Caco-2 (cell line): ENCODE measurements around the gene RANBP10. TPM values are rescaled to one million over a fixed set of nuclear protein-coding genes. Genes with fewer than 3 reads are reported as not detected.

Experiments
- BruUV-seq: library from RNA; stranded (reverse); fragments of 400-500 nt; replicated peaks from 2 replicates; lab custom pipeline; 2021; lab: Mats Ljungman, UMichigan
- CTCF ChIA-PET: fragments of 300-600 bp; sonication (Branson Sonifier 250); formaldehyde crosslinking; loops from one replicate; lab custom pipeline; 2022; ENCODE audit warnings: antibody characterized with exemption; lab: Charles Lee
- POLR2A ChIA-PET: fragments of 300-600 bp; sonication (Branson Sonifier 250); formaldehyde crosslinking; loops from one replicate; lab custom pipeline; 2022; ENCODE audit warnings: antibody characterized with exemption; lab: Charles Lee
- DNase-seq, 2 experiments: peaks; one replicate each; pipeline versions ENCODE4 v3.0.0 to v3.0.0-alpha.2; 2020 to 2022
- H3K27me3 ChIP-seq: replicated peaks from 2 replicates; pipeline ENCODE4 v1.6.0; 2011; ENCODE audit warnings: low read length; ENCODE audit not compliant: control insufficient read depth, insufficient read depth
- H3K36me3 ChIP-seq: 2 replicates; pipeline ENCODE4 v1.5.1; 2011; ENCODE audit warnings: low read length; ENCODE audit not compliant: control insufficient read depth, insufficient read depth
- H3K4me1 ChIP-seq: fragments of 250-450 bp; sonication (Bioruptor Pico); 2 replicates; pipeline ENCODE4 v1.5.1; 2020; ENCODE audit warnings: mild to moderate bottlenecking
- H3K4me3 ChIP-seq: 2 replicates; pipeline ENCODE4 v1.5.1; 2011; ENCODE audit warnings: low read depth, mild to moderate bottlenecking, control low read depth, low read length
- H3K9me3 ChIP-seq: fragments of 250-450 bp; sonication (Bioruptor Pico); 2 replicates; pipeline ENCODE4 v1.5.1; 2020; ENCODE audit warnings: mild to moderate bottlenecking, moderate library complexity
- H3K27ac Mint-ChIP-seq: one replicate; pipeline ENCODE4 v1.8.0; 2022; ENCODE audit warnings: mixed read lengths; ENCODE audit not compliant: unreplicated experiment
- H3K27me3 Mint-ChIP-seq: one replicate; pipeline ENCODE4 v1.8.0; 2022; ENCODE audit warnings: mixed read lengths; ENCODE audit not compliant: insufficient read depth, unreplicated experiment
- H3K36me3 Mint-ChIP-seq: one replicate; pipeline ENCODE4 v1.8.0; 2022; ENCODE audit warnings: mild to moderate bottlenecking, mixed read lengths; ENCODE audit not compliant: insufficient read depth, unreplicated experiment
- H3K4me1 Mint-ChIP-seq: one replicate; pipeline ENCODE4 v1.8.0; 2022; ENCODE audit warnings: low read depth, mixed read lengths; ENCODE audit not compliant: unreplicated experiment
- H3K4me3 Mint-ChIP-seq: one replicate; pipeline ENCODE4 v1.8.0; 2022; ENCODE audit warnings: mild to moderate bottlenecking, moderate library complexity, mixed read lengths; ENCODE audit not compliant: unreplicated experiment
- H3K9me3 Mint-ChIP-seq: one replicate; pipeline ENCODE4 v1.8.0; 2022; ENCODE audit warnings: mixed read lengths; ENCODE audit not compliant: unreplicated experiment
- intact Hi-C: fragments of 100-400 bp; cut with micrococcal nuclease; formaldehyde crosslinking; loops from one replicate; pipeline ENCODE4 v1.10.0; 2022; ENCODE audit not compliant: unreplicated experiment
- total RNA-seq: library from RNA; stranded (reverse); gene quantifications from 2 replicates; pipeline ENCODE4 v1.2.3, GENCODE V29; 2022
- TF ChIP-seq, protein P1 (sequence below), 2 experiments: fragments of 200-600 bp in 1 of 2; IDR thresholded peaks; 1 replicate in 1 of 2; 2 replicates in 1 of 2; pipeline versions ENCODE4 v1.5.1 to v1.8.0; 2011 to 2022; ENCODE audit warnings: antibody characterized with exemption in 1 of 2, control low read depth in 1 of 2, inconsistent platforms in 1 of 2, low read depth in 1 of 2, low read length in 1 of 2, mild to moderate bottlenecking in 1 of 2, moderate library complexity in 1 of 2; ENCODE audit not compliant: insufficient read depth in 1 of 2, severe bottlenecking in 1 of 2, unreplicated experiment in 1 of 2

Gene RANBP10
- total RNA-seq, 1 experiment from 2014 or later, result 21.8 TPM

DNA sequence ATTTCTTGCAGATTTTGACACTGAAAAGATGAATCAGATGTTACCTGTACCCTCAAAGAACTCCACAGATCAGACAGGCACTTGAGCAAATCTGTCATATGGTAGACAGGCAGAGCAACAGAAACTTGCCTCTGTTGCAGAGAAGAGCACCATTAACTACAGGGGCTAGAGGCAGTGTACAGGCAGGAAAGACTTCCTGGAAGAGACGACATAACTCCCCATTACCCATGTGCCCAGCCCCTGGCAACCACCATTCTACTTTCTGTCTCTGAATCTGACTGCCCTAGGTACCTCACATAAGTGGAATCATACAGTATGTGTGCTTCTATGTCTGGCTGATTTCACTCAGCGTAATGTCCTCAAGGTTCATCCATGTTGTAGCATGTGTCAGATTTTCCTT, 102.7 kb downstream of the RANBP10 start:
- DNase-seq, result no peak
- Mint-ChIP-seq H3K27me3 (no peaks in the 10 kb centered on the region), H3K4me1 (peaks cover 3% of the 10 kb centered on the region), H3K27ac (no peak overlapping the region), H3K4me3 (no peak overlapping the region), H3K36me3 (peaks cover 4% of the 10 kb centered on the region), H3K9me3 (peaks cover 5% of the 10 kb centered on the region)
- POLR2A ChIA-PET, result no interaction called here
- Histone ChIP-seq H3K27me3 (no peaks in the 10 kb centered on the region), H3K36me3 (no peaks in the 10 kb centered on the region; the same call in 1 of the 2 replicates), H3K4me1 (peaks cover 3% of the 10 kb centered on the region), H3K4me3 (no peak overlapping the region), H3K9me3 (peaks cover 14% of the 10 kb centered on the region)
- intact Hi-C loops, result loop anchor here (2.0 kb wide), 1 partner anchor 13 kb away; no protein-coding TSS in a partner anchor
- TF ChIP-seq, protein P1, sequence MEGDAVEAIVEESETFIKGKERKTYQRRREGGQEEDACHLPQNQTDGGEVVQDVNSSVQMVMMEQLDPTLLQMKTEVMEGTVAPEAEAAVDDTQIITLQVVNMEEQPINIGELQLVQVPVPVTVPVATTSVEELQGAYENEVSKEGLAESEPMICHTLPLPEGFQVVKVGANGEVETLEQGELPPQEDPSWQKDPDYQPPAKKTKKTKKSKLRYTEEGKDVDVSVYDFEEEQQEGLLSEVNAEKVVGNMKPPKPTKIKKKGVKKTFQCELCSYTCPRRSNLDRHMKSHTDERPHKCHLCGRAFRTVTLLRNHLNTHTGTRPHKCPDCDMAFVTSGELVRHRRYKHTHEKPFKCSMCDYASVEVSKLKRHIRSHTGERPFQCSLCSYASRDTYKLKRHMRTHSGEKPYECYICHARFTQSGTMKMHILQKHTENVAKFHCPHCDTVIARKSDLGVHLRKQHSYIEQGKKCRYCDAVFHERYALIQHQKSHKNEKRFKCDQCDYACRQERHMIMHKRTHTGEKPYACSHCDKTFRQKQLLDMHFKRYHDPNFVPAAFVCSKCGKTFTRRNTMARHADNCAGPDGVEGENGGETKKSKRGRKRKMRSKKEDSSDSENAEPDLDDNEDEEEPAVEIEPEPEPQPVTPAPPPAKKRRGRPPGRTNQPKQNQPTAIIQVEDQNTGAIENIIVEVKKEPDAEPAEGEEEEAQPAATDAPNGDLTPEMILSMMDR (IDR thresholded peaks at IDR 0.05; ENCODE audit: insufficient read depth in 1 of 2, low read depth in 1 of 2, low read length in 1 of 2, severe bottlenecking in 1 of 2, unreplicated experiment in 1 of 2), result no peak
- CTCF ChIA-PET, result no interaction called here
- no TSS peak for BruUV-seq

DNA sequence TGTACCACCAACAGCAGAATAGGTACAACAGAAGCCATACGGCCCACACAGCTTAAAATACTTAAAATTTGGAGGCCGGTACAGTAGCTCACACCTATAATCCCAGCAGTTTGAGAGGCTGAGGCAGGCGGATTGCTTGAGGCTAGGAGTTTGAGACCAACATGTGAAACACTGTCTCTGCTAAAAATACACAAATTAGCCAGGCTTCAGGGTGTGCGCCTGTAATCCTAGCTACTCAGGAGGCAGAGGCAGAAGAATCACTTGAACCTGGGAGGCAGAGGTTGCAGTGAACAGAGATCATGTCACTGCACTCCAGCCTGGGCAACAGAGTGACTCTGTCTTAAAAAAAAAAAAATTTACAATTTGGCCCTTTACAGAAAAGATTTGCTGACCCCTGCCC, 104.2 kb downstream of the RANBP10 start:
- Histone ChIP-seq H3K27me3 (no peaks in the 10 kb centered on the region), H3K4me1 (peaks cover 18% of the 10 kb centered on the region), H3K36me3 (no peaks in the 10 kb centered on the region; the same call in 1 of the 2 replicates), H3K4me3 (no peak overlapping the region), H3K9me3 (peaks cover 14% of the 10 kb centered on the region)
- H3K9me3 Mint-ChIP-seq, result peaks cover 9% of the 10 kb centered on the region
- H3K4me3 Mint-ChIP-seq, result no peak overlapping the region
- no peaks in the 10 kb centered on the region for H3K27me3 Mint-ChIP-seq
- intact Hi-C loops, result loop anchor here (2.0 kb wide), 1 partner anchor 15 kb away; no protein-coding TSS in a partner anchor
- TF ChIP-seq, protein P1 (IDR thresholded peaks at IDR 0.05; ENCODE audit: insufficient read depth in 1 of 2, low read depth in 1 of 2, low read length in 1 of 2, severe bottlenecking in 1 of 2, unreplicated experiment in 1 of 2), result no peak
- peaks cover 11% of the 10 kb centered on the region for H3K36me3 Mint-ChIP-seq
- H3K27ac Mint-ChIP-seq, result no peak overlapping the region
- BruUV-seq, result no TSS peak
- ChIA-PET POLR2A (interaction anchor here (1.4 kb wide), 1 partner anchor 17 kb away, joined by 4 read pairs; the partner anchor contains the start of gene GFOD2), CTCF (no interaction called here)
- peaks cover 16% of the 10 kb centered on the region for H3K4me1 Mint-ChIP-seq
- no peak for DNase-seq

DNA sequence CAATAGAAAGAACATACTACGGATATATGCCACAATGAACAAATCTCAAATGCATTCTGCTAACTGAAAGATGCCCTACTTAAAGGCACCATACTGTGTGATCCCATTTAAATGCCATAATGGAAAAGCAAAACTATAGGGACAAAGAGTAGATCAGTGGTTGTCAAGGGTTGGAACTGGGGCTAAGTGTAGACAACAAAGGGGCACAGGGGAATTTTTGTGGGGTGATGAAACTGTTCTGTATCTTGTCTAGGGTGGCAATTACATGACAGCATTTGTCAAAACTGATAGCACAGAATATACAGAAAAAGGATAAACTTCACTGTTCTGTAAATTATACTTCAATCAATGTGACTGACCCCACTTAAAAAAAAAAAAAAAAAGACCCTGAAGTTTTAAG, 104.9 kb downstream of the RANBP10 start:
- H3K36me3 Mint-ChIP-seq, result peaks cover 11% of the 10 kb centered on the region
- no peaks in the 10 kb centered on the region for H3K27me3 Mint-ChIP-seq
- no peak overlapping the region for H3K4me3 Mint-ChIP-seq
- H3K4me1 Mint-ChIP-seq, result peaks cover 16% of the 10 kb centered on the region
- Histone ChIP-seq H3K9me3 (peaks cover 14% of the 10 kb centered on the region), H3K4me3 (no peak overlapping the region), H3K4me1 (peaks cover 21% of the 10 kb centered on the region), H3K36me3 (no peaks in the 10 kb centered on the region; the same call in 1 of the 2 replicates), H3K27me3 (no peaks in the 10 kb centered on the region)
- H3K9me3 Mint-ChIP-seq, result peaks cover 9% of the 10 kb centered on the region
- TF ChIP-seq, protein P1 (IDR thresholded peaks at IDR 0.05; ENCODE audit: insufficient read depth in 1 of 2, low read depth in 1 of 2, low read length in 1 of 2, severe bottlenecking in 1 of 2, unreplicated experiment in 1 of 2), result no peak
- DNase-seq, result no peak
- ChIA-PET CTCF (no interaction called here), POLR2A (interaction anchor here (1.4 kb wide), 1 partner anchor 18 kb away, joined by 4 read pairs; the partner anchor contains the start of gene GFOD2)
- BruUV-seq, result no TSS peak
- intact Hi-C loops, result no loop called here
- no peak overlapping the region for H3K27ac Mint-ChIP-seq
